Measurements from ENCODE around the gene MTFP1.
A peak's percentile ranks its signal among the peaks of the same experiment; 100 is the strongest.
"Not testable (repeated sequence)": the region's sequence is repeated elsewhere in the genome, so short reads cannot be mapped to it uniquely, and the experiment has no call there.

The MTFP1 gene

GRCh38 chr22:30402028-30402765 lies 23.4 kb upstream of the MTFP1 start:
- no peak for DNase-seq (ENCODE audit: low spot score)

- DNase-seq (ENCODE audit: low spot score): not testable (repeated sequence)
These were observed 22.8 kb upstream of the MTFP1 start for GRCh38 chr22:30402766-30403104.

DNA sequence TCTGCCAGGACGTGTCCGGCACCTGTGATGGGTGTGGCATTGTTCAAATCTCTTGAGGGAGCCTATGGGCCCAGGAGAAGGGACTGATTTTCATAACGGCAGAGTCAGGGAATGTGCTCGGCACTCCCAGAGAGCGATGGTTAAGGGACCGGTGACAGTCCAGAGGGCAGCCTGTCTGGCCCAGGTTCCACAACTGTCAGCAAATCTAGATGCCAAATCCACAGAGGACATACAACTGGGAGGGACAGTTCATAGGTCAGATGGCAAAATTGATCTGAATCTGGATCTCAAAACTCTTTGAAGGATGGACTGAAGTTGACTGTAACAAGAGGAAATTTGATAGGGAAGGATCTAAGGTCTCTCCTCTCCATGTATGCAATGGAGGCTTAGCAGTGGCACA lies 21.3 kb upstream of the MTFP1 start:
- DNase-seq (ENCODE audit: low spot score): no peak

GRCh38 chr22:30405731-30406130 lies 19.8 kb upstream of the MTFP1 start:
- no peak for DNase-seq (ENCODE audit: low spot score)

DNA sequence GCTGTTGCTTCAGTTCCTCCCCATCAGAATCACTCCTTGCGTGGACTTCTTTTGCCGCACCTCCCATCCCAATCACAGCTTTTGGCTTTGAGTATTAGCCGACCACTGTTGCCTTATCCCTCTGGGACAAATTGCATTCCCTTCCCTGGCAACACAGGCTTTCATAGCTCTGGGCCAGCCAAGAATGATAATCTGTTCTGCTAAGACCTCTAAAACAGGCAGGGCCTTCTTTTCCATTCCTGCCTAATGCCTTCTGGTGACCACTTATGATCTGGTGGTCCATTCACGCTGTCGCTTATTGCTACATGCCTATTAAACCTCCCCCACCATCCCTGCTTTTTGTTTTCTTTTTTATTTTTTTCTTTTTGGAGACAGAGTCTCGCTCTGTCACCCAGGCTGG lies 19.2 kb upstream of the MTFP1 start:
- DNase-seq (ENCODE audit: low spot score): no peak

DNA sequence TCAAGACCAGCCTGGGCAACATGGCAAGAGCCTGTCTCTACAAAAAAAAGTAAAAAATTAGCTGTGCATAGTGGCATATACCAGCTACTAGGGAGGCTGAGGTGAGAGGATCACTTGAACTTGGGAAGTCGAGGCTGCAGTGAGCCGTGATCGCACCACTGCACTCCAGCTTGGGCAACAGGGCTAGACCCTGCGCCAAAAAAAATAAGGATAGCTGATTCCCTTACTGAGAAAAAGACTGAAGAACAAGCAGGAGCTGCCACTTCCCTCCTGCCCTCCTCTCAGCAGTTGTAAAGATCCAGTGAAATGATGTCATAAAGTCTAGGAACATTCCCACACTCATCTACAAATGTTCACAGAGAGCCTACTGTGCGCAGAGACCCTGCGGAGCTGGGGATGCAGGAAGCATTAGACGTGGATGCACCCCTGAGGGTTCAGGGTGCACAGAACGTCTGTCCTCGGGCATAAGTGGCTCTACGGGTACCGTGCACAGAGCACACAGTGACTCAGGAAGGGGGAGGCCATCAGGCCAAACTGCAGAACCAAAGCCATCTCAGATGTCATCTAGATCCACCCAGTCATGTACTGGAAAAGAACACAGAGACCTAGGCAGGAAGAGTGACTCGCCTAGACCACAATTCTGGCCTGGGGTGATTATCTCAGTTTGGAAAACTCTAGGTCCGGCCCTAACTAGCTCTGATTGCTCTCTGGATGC lies 17.0 kb upstream of the MTFP1 start:
- DNase-seq (ENCODE audit: low spot score): no peak

DNA sequence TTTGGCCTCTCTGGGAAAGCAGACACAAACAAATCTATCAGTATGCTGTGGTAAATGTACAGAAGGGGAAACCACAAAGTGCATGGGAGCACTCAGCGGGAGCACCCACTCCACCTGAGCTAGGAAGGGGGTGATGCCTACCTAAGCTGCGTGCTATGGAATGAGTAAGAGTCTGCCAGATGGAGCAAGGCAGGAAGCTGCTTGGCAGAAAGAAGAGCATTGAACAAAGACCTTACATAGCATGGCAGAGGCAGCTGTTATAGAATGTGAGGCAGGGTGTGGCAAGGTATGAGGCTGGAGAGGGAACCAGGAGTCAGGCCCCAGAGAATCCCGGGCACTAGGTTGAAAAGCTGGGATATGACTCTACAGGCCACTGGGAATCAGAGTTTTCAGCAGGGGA lies 13.8 kb upstream of the MTFP1 start:
- no peak for DNase-seq (ENCODE audit: low spot score)

GRCh38 chr22:30413001-30413400 lies 12.6 kb upstream of the MTFP1 start:
- no peak for DNase-seq (ENCODE audit: low spot score)

- DNase-seq (ENCODE audit: low spot score): peak; percentile 65
These were observed 11.6 kb upstream of the MTFP1 start for GRCh38 chr22:30413745-30414524.

GRCh38 chr22:30414525-30415047 lies 11.0 kb upstream of the MTFP1 start:
- DNase-seq (ENCODE audit: low spot score): no peak

DNA sequence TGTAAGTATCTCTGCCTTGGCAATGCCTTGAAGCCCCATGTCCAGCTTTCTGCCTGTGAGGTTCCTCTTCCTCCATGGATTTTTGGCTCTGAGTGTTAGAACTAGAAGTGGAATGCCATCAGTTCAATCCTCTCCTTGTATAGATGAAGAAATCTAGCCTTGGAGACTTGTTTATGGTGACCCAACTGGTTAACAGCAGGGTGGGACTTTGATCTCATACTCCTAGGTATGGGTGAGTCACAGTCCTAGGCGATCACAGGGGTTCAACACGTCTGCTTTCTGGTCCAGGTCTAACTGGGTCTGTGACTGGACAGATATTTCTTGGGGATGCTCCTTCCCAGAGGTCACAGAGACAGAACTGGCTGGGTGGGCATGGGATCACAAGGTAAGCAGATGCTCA lies 9.2 kb upstream of the MTFP1 start:
- no peak for DNase-seq (ENCODE audit: low spot score)

- no peak for DNase-seq (ENCODE audit: low spot score)
These were observed 8.7 kb upstream of the MTFP1 start for GRCh38 chr22:30416837-30417236.

DNA sequence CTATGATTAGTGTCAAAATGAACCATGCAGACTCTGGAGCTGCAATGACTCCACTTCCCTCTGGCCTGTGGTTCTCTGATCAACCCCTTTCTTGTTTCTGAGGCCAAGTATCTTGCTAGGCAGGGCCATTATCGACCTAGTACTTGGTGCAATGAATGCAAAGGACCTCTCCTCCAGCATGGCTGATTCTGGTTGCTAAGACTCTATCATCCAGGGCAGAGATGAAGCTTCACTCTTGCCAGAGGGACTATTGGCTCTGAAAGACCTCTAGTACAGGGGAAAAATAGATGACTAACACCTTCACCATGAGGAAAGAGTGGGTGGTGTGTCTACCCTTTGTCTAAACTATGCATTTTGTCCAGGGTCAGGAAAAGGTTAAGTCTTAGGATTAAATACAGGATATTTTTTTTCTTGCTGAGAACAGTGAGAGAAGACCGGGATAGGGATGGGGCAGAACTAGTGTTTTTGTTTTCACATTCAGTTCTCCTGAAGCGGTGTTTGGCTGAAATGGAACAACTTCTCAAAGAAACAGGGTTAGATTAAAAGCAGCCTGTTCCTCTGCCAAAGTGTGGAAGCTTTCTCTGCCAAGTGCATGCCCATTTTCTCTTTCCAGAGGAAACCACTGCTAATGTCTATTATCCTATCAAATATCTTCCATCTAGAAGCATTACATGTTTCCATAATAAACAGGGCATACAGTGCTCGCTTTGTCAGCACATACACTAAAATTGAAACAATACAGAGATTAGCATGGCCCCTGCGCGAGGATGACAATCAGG lies 5.0 kb upstream of the MTFP1 start:
- DNase-seq (ENCODE audit: low spot score): no peak

DNA sequence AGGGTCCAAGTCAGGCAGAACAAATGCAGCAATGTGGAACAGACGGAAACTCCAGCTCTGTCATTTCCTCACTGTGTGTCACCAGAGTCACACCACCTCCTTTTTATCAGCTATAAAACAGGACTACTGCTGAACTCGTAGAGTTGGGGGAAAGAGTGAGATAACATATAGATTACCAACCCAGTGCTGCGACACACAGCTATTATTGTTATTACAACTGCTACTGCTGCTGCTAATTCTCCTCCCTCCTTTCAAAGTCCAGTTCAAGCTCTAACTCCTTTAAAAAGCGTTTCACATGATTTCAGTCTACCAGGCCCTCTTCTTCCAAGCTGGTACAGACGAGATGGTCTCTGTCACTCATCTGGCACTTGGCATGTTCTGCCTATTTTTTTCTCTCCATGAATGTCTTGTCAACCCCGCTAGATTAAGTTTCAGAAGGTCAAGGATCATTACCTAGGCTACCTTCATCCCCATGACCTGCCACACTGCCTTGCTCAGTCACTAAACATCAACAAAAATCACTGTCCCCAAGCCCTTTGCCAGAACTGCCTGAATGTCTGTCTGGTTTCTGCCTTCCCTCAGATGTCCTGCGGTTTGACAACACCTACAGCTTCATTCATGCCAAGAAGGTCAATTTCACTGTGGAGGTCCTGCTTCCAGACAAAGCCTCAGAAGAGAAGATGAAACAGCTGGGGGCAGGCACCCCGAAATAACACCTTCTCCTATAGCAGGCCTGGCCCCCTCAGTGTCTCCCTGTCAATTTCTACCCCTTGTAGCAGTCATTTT lies 3.7 kb upstream of the MTFP1 start:
- DNase-seq (ENCODE audit: low spot score): no peak

DNA sequence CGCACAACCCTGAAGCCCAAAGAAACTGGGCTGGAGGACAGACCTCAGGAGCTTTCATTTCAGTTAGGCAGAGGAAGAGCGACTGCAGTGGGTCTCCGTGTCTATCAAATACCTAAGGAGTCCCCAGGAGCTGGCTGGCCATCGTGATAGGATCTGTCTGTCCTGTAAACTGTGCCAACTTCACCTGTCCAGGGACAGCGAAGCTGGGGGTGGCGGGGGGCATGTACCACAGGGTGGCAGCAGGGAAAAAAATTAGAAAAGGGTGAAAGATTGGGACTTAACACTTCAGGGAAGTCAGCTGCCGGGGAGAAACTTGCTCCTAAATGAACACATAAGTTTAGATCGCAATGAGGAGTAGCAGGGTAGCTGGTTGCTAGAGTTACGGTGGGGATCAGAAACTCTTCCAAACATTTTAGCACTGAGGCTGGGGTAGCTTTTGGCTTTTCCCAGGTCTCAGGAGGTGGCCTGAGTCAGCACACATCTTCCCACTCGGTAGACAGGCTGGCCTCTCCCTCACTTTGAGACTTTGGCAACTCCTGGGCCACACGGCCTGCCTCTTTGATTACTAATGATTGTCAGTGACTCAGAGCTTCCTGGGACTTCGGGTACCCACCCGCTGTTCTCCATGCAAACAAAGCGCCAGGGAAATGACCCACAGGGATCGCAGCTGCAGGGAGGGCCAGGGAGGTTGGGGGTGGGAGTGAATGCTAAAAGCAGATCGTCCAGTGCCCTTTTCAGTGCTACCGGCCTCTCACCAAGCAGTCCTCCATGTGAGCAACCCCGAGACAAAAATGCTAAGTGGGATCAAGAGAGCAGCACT lies 2.9 kb upstream of the MTFP1 start:
- DNase-seq (ENCODE audit: low spot score): peak; percentile 74

DNA sequence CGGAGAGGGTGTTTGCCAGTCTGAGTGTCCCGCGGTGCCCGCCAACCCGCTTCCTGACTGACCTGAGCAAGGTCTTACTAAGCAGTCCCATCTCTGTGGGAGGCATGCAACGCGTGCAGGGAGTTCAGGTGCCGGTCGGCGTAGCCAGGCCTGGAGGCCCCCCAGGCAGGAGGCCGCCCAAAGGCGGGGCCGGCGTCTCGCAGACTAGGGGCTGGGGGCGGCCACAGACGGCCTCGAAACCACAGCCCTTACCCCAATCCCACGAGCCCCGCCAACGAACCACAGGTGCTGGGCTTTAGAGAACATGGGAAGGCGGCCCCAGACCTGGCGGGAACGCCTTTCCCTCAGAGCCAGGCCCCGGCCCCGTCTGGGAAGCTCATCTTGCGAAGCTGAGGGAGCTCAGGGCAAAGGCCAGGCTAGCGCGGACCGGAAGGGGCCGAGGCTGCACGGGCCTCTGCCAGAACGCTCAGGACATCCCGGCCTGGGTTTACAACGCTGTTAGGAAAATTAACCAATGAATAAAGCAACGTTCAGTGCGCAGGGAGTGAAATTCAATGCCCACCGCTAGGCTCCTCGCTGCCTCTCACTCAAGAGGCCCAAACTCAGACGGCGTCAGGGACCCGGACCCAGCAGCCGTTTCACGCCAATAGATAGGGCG lies 2.1 kb upstream of the MTFP1 start:
- DNase-seq (ENCODE audit: low spot score): peak; percentile 54

GRCh38 chr22:30423959-30424533 lies 1.5 kb upstream of the MTFP1 start:
- DNase-seq (ENCODE audit: low spot score): peak; percentile 99

DNA sequence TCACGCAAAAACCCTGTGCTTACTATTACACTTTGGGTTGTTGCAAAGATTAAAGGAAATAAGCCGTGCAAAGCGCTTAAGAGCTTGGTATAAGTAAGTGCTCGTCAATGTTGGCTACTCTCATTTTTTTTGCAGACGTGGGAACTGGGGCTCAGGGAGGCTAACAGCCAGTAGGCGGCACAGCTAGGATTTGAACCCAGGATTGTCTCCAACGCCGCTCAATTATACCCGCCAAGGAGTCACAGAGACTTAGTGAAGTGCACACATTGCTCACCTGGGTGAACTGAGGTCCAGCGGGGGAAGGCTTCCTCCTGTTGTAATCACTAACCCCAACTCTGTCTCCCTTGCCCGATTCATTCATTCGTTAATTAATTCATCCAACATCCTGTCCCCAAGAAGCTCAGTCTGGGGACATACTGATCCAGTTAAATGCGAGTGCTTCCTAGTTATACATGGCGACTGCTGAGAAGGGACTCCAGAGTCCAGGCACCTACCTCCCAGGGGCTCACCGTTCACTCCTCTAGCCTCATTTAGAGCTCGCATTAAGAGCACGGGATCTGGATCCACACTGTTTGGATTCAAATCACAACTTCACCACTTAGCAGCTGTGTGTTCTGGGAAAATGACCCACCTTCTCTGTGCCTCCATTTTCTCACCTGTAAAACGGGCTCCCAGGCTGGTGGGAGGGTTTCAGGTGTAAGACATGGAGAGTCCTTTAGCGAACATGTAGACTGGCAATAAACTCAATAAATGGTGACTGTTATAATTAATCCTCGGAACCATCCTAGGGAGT lies 838 bp upstream of the MTFP1 start:
- DNase-seq (ENCODE audit: low spot score): no peak

GRCh38 chr22:30425327-30425615 lies 297 bp upstream of the MTFP1 start:
- no peak for DNase-seq (ENCODE audit: low spot score)

All from Ammon's horn (tissue), 1 donor.